Measurements from ENCODE around the gene EMC9.

EMC9 gene

GRCh38 chr14:24089890-24090289 is 51.5 kb downstream of the EMC9 start:
- TF ChIP-seq TAF1 (IDR thresholded peaks at IDR 0.05; ENCODE audit: borderline replicate concordance, low read depth, low read length) = no peak
- no peak for TF ChIP-seq POLR2AphosphoS5 (IDR thresholded peaks at IDR 0.05; ENCODE audit: low read depth, low read length)
- no peak for TF ChIP-seq POLR2A (IDR thresholded peaks at IDR 0.05; ENCODE audit: low read depth, low read length)
- no peak for DNase-seq (ENCODE audit: insufficient read length)
- FAIRE-seq = no peak

All from GM12892 (cell line).